Upper lobe of right lung (tissue), 1 donor: ENCODE data around the gene ABLIM3. TPM values are rescaled to one million over a fixed set of nuclear protein-coding genes. Genes with fewer than 3 reads are reported as not detected.

Experiments used
- ATAC-seq: fragments of 200-7000 bp; cut with Tn5 transposase; one replicate; pipeline ENCODE4 v1.9.1; 2020; ENCODE audit warnings: mild to moderate bottlenecking, moderate library complexity
- DNase-seq: peaks from one replicate; pipeline ENCODE4 v3.0.0-alpha.2; 2020
- H3K27ac ChIP-seq: fragments of 200-600 bp; one replicate; pipeline ENCODE4 v1.8.0; 2022
- H3K27me3 ChIP-seq: fragments of 200-600 bp; one replicate; pipeline ENCODE4 v1.8.0; 2022; ENCODE audit warnings: mild to moderate bottlenecking
- H3K36me3 ChIP-seq: fragments of 200-600 bp; one replicate; pipeline ENCODE4 v1.8.0; 2022
- H3K4me1 ChIP-seq: fragments of 200-600 bp; one replicate; pipeline ENCODE4 v1.8.0; 2022
- H3K4me3 ChIP-seq: fragments of 200-600 bp; one replicate; pipeline ENCODE4 v1.8.0; 2022; ENCODE audit warnings: mild to moderate bottlenecking
- H3K9me3 ChIP-seq: fragments of 200-600 bp; one replicate; pipeline ENCODE4 v1.8.0; 2022
- CTCF ChIP-seq: fragments of 200-600 bp; IDR thresholded peaks from one replicate; pipeline ENCODE4 v1.8.0; 2022; ENCODE audit warnings: antibody characterized with exemption
- intact Hi-C: fragments of 100-400 bp; cut with DNase I; formaldehyde crosslinking; loops from one replicate; pipeline ENCODE4 v1.11.0; 2022
- total RNA-seq: library from RNA; stranded (reverse); fragmentation: NEBNext Ultra II Directional; extraction: Animal tissue kit (Norgen Biotek cat#: 25700); gene quantifications from one replicate; pipeline ENCODE4 v1.2.1, GENCODE V29; 2021
- donor health status: DM: no; HTN: yes; CAD: no; lungs with severe emphysema.

Gene ABLIM3
- total RNA-seq, 1 donor from 2014 or later: 31.9 TPM

- intact Hi-C loops: no loop called here
- ATAC-seq: no peak
- no peak for TF ChIP-seq CTCF
Measured at GRCh38 chr5:149174847-149175234, 33.5 kb downstream of the ABLIM3 start.

GRCh38 chr5:149175346-149176105 is 34.2 kb downstream of the ABLIM3 start:
- peaks cover 21% of the 10 kb centered on the region for H3K4me1 ChIP-seq
- ATAC-seq: peak; percentile 46
- intact Hi-C loops: no loop called here

More at GRCh38 chr5:149174847-149175234, 33.5 kb downstream of the ABLIM3 start:
- DNase-seq: no peak
- peak overlapping the region; percentile 55 for H3K27ac ChIP-seq
- H3K4me3 ChIP-seq: no peak overlapping the region
- no peaks in the 10 kb centered on the region for H3K9me3 ChIP-seq
- no peaks in the 10 kb centered on the region for H3K27me3 ChIP-seq
- H3K4me1 ChIP-seq: peaks cover 21% of the 10 kb centered on the region
- no peaks in the 10 kb centered on the region for H3K36me3 ChIP-seq

GRCh38 chr5:149177339-149177843 is 36.1 kb downstream of the ABLIM3 start:
- DNase-seq: no peak
- Histone ChIP-seq H3K4me3 (no peak overlapping the region), H3K9me3 (no peaks in the 10 kb centered on the region), H3K36me3 (no peaks in the 10 kb centered on the region), H3K27me3 (no peaks in the 10 kb centered on the region), H3K27ac (no peak overlapping the region), H3K4me1 (peaks cover 21% of the 10 kb centered on the region)
- no peak for ATAC-seq
- TF ChIP-seq CTCF: no peak
- intact Hi-C loops: no loop called here

More at GRCh38 chr5:149175346-149176105, 34.2 kb downstream of the ABLIM3 start:
- no peak for TF ChIP-seq CTCF
- no peaks in the 10 kb centered on the region for H3K9me3 ChIP-seq
- DNase-seq: no peak
- no peak overlapping the region for H3K4me3 ChIP-seq
- no peaks in the 10 kb centered on the region for H3K36me3 ChIP-seq
- H3K27ac ChIP-seq: peak overlapping the region; percentile 55
- H3K27me3 ChIP-seq: no peaks in the 10 kb centered on the region

GRCh38 chr5:149177911-149178565 is 36.7 kb downstream of the ABLIM3 start:
- no peaks in the 10 kb centered on the region for H3K9me3 ChIP-seq
- no peaks in the 10 kb centered on the region for H3K36me3 ChIP-seq
- no peak for ATAC-seq
- intact Hi-C loops: no loop called here
- H3K27me3 ChIP-seq: no peaks in the 10 kb centered on the region
- H3K4me1 ChIP-seq: peaks cover 19% of the 10 kb centered on the region
- no peak overlapping the region for H3K4me3 ChIP-seq
- no peak overlapping the region for H3K27ac ChIP-seq
- DNase-seq: no peak
- no peak for TF ChIP-seq CTCF

- intact Hi-C loops: no loop called here
- no peak overlapping the region for H3K27ac ChIP-seq
- H3K27me3 ChIP-seq: no peaks in the 10 kb centered on the region
- DNase-seq: no peak
- H3K4me3 ChIP-seq: no peak overlapping the region
- peaks cover 5% of the 10 kb centered on the region for H3K36me3 ChIP-seq
- H3K4me1 ChIP-seq: no peaks in the 10 kb centered on the region
- TF ChIP-seq CTCF: no peak
- no peaks in the 10 kb centered on the region for H3K9me3 ChIP-seq
- ATAC-seq: no peak
Measured at GRCh38 chr5:149181732-149182131, 40.4 kb downstream of the ABLIM3 start.
